ENCODE results near the gene SLC4A9. TPM values are rescaled to one million over a fixed set of nuclear protein-coding genes. Genes with fewer than 3 reads are reported as not detected.

Gene SLC4A9
- total and polyA plus RNA-seq, 2 donors (not counting 3 experiments of a cell fraction or from before 2014, with no cell fraction given), result not detected

- BruUV-seq (replicated peaks), result no TSS peak
- Histone ChIP-seq H3K9me3 (replicated peaks; ENCODE audit: control insufficient read depth, insufficient read depth, low read length) (no peaks in the 10 kb centered on the region), H3K4me2 (ENCODE audit: insufficient read depth, low read length) (no peak overlapping the region), H3K9me1 (replicated peaks; ENCODE audit: control insufficient read depth, extremely low read depth, insufficient read depth, low read length) (peaks cover 3% of the 10 kb centered on the region), H3K4me1 (ENCODE audit: control insufficient read depth, extremely low read depth, insufficient read depth, low read length) (peaks cover 37% of the 10 kb centered on the region), H4K20me1 (replicated peaks; ENCODE audit: control insufficient read depth, extremely low read depth, insufficient read depth, low read length) (no peaks in the 10 kb centered on the region), H3K27ac (ENCODE audit: insufficient read depth, low read depth, low read length) (no peak overlapping the region), H3K4me3 (replicated peaks in 1 of 3; ENCODE audit: insufficient read depth in 1 of 3, low read depth in 1 of 3, low read length in 3 of 3) (no peak overlapping the region), H3K9ac (replicated peaks; ENCODE audit: extremely low read depth, insufficient read depth, low read length) (no peak overlapping the region), H3K36me3 (ENCODE audit: control insufficient read depth in 2 of 2, extremely low read depth in 1 of 2, insufficient read depth in 2 of 2, low read length in 2 of 2) (peaks cover 33 to 43% of the 10 kb centered on the region in 2 experiments), H2AFZ (ENCODE audit: low read depth, low read length) (no peak overlapping the region), H3K79me2 (ENCODE audit: control insufficient read depth, insufficient read depth, low read length) (peaks cover 71% of the 10 kb centered on the region), H3K27me3 (ENCODE audit: control insufficient read depth in 2 of 2, insufficient read depth in 2 of 2, low read length in 2 of 2) (no peaks in the 10 kb centered on the region)
- POLR2A ChIA-PET, result interaction anchor here (1.6 kb wide), 1 partner anchor 8 kb away, joined by 5 read pairs; the partner anchor contains the start of gene HBEGF
- DNase-seq (ENCODE audit: low read depth, low spot score) (no peak), FAIRE-seq (no peak)
- intact Hi-C loops (cut with micrococcal nuclease) (no loop called here), dilution Hi-C loops (cut with MboI; ENCODE audit: extremely low pct_ligation_motif_present, low sequenced_read_pairs) (no loop called here)
- CTCF ChIA-PET, result interaction anchor here (0.8 to 3.4 kb wide), 5 partner anchors 7 to 99 kb away, joined by 3 to 20 read pairs (median 3); partner anchors contain the start of gene HBEGF
- TF ChIP-seq CTCF (IDR thresholded peaks at IDR 0.05; ENCODE audit: extremely low read depth in 1 of 2, insufficient read depth in 1 of 2, low read depth in 1 of 2, low read length in 2 of 2), result no peak
- TF ChIP-seq EZH2 (IDR thresholded peaks at IDR 0.05; ENCODE audit: borderline replicate concordance, low read depth, low read length, severe bottlenecking), result no peak
- TF ChIP-seq POLR2A (IDR thresholded peaks at IDR 0.05; ENCODE audit: low read depth, low read length), result no peak
- TF ChIP-seq POLR2AphosphoS5 (IDR thresholded peaks at IDR 0.05; ENCODE audit: insufficient read depth, low read depth, low read length), result no peak
- TF ChIP-seq FOS (IDR thresholded peaks at IDR 0.05; ENCODE audit: borderline replicate concordance, insufficient read depth, low read length), result no peak
- TF ChIP-seq JUN (IDR thresholded peaks at IDR 0.05; ENCODE audit: borderline replicate concordance, insufficient read depth, insufficient read length, low read depth), result no peak
- TF ChIP-seq MYC (IDR thresholded peaks at IDR 0.05; ENCODE audit: low read depth, low read length), result no peak
- no peak for TF ChIP-seq GATA2 (IDR thresholded peaks at IDR 0.05; ENCODE audit: insufficient read depth, insufficient read length, low read depth, low read length)
- TF ChIP-seq, protein P1, sequence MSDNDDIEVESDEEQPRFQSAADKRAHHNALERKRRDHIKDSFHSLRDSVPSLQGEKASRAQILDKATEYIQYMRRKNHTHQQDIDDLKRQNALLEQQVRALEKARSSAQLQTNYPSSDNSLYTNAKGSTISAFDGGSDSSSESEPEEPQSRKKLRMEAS (IDR thresholded peaks at IDR 0.05; ENCODE audit: insufficient read depth, insufficient read length), result no peak
Measured at GRCh38 chr5:140338908-140339307, 21.1 kb upstream of the SLC4A9 start.
